Measurements from ENCODE around the gene LRFN2.

Gene LRFN2

DNA sequence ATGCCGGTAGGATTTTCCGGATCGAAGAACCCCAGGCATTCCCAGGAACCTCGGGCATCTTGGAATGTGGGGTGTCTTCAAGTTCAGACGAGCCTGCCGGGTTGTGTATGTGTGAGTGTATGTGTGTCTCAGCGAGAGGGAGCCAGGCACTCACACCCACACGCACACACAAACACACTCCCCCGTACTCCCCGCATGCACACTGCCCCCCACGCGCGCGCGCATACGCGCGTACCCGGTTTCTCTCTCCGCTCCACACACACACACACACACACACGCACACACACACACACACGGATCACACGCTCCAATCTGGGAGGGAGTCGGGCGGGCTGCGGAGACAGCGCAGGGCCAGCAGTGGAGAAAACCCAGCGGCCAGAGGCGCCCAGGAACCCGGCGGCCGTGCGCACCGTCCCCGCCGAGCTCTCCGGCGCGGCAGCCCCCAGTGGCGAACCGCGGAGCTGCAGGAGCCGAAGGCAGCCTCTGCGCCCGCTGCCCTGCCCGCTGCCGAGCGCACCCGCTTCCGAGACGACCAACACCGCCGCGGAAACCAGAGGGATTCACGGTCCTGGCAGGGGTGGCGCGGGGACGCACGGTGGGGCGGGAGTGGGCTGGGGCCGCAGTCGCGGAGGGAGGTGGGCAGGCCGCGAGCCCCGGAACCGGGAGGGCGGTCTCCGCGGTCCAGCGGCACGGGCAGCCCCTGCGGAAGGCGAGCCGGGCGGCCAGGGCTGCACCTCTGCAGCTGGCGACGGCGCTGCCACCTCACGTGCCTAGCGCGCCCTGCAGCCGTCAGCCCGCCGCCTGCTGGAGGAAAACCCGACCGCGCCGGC, at the start of gene LRFN2:
LRFN2 (minus strand) TSS at position 125 of the 830 bp plus-strand sequence.
- TF ChIP-seq, protein P1, sequence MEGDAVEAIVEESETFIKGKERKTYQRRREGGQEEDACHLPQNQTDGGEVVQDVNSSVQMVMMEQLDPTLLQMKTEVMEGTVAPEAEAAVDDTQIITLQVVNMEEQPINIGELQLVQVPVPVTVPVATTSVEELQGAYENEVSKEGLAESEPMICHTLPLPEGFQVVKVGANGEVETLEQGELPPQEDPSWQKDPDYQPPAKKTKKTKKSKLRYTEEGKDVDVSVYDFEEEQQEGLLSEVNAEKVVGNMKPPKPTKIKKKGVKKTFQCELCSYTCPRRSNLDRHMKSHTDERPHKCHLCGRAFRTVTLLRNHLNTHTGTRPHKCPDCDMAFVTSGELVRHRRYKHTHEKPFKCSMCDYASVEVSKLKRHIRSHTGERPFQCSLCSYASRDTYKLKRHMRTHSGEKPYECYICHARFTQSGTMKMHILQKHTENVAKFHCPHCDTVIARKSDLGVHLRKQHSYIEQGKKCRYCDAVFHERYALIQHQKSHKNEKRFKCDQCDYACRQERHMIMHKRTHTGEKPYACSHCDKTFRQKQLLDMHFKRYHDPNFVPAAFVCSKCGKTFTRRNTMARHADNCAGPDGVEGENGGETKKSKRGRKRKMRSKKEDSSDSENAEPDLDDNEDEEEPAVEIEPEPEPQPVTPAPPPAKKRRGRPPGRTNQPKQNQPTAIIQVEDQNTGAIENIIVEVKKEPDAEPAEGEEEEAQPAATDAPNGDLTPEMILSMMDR (IDR thresholded peaks at IDR 0.05; ENCODE audit: borderline replicate concordance, insufficient read depth, low read depth, low read length): peak; percentile 90
- H3K4me3 ChIP-seq (ENCODE audit: low read depth, low read length): no peak within 1 kb of the TSS

DNA sequence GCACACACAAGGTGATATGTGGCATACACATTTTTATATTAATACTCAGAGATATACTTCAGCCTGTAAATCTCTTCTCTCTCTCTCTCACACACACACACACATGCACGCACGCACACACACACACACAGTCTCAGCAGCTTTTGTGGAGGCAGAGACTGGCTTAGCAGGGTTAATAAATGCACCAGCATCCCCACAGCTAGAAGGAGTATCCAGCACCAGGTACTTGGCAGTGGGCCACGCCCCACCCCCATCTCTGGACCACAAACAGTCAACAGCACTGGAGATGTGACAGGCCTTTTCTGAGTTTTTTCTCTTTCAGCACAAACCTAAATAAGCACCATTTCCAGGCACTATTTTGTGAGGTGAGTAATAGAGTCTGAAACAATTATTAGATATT, 47.3 kb upstream of the LRFN2 start:
- H3K4me3 ChIP-seq (ENCODE audit: low read depth, low read length): no peak overlapping the region
- TF ChIP-seq, protein P1 (IDR thresholded peaks at IDR 0.05; ENCODE audit: borderline replicate concordance, insufficient read depth, low read depth, low read length): no peak

DNA sequence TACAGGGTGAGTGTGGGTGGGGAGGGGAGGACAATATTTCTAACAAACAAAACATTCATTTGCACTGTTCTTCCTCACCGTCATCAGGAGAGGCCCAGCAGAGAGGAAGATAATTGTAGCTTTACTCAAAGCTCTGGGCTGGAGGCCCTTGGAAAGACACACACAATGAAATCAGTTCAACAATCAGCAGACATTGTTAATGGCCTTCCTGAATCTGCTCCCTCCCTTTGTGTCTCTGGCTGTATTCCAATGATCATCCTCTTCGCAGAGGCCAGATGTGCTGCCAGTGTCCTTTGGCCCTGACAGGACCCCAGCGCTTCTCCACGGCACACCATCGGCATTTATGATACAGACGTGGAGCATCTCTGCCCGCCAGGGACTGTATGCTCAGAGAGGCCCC, 44.6 kb upstream of the LRFN2 start:
- TF ChIP-seq, protein P1 (IDR thresholded peaks at IDR 0.05; ENCODE audit: borderline replicate concordance, insufficient read depth, low read depth, low read length): no peak
- no peak overlapping the region for H3K4me3 ChIP-seq (ENCODE audit: low read depth, low read length)

DNA sequence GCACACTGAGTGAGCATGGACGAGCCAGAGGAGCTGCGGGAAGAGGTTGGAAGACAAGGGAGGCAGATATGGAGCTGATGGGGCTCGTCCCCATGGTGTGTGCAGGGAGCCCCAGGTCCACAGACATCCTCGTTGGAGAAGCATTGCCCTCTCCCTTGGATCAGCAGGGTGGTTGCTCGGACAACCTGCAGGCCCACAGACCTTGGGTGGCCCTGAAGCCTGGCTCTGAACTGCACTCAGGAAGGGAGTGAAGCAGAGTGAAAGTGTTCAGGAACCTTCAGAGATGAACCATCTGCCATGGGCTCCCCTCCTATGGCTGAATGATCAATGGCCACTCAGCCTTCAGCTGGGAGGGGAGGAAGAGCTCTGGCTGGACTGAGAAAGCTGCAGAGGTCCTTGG, 43.3 kb upstream of the LRFN2 start:
- TF ChIP-seq, protein P1 (IDR thresholded peaks at IDR 0.05; ENCODE audit: borderline replicate concordance, insufficient read depth, low read depth, low read length): no peak

DNA sequence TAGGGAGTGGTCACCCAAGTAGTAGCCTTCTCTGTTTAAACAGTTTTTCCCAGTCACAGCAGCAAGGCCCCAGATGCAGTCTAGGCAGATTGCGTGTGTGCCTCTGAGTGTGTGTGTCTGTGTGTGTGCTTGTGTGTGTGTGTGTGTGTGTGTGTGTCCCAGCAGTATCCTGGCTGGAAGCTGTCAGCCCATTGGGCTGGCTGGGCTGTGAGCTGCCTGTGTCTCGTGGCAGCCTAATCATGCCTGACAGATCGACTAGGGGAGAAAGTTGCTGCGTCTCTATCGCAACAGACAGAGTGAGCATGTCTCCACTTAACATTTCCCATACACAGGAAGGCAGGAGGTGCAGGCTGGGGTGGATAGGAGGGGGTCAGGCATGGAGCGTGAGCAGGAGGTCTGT, 42.9 kb upstream of the LRFN2 start:
- TF ChIP-seq, protein P1 (IDR thresholded peaks at IDR 0.05; ENCODE audit: borderline replicate concordance, insufficient read depth, low read depth, low read length): no peak

More for the DNA sequence above, 43.3 kb upstream of the LRFN2 start:
- no peak overlapping the region for H3K4me3 ChIP-seq (ENCODE audit: low read depth, low read length)

DNA sequence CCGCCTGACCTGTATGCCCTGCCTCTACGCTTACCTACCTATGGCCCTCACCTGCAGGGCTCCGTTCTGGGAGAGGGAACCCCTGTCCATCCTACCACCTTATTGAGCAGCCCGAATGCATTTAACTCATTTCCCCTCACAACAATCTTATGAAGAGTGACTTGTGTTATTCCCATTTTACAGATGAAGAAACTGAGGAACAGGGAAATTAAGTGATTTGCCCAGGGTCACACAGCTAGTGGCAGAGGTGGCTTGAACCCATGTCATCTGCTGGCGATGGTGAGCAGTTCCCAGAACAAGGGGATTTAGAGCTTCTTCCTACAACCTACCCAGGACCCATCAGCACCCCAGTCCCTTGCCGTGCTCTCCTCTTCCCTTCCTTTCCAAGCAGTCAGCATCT, 42.3 kb upstream of the LRFN2 start:
- TF ChIP-seq, protein P1 (IDR thresholded peaks at IDR 0.05; ENCODE audit: borderline replicate concordance, insufficient read depth, low read depth, low read length): no peak
- no peak overlapping the region for H3K4me3 ChIP-seq (ENCODE audit: low read depth, low read length)

More for the DNA sequence above, 42.9 kb upstream of the LRFN2 start:
- H3K4me3 ChIP-seq (ENCODE audit: low read depth, low read length): no peak overlapping the region

DNA sequence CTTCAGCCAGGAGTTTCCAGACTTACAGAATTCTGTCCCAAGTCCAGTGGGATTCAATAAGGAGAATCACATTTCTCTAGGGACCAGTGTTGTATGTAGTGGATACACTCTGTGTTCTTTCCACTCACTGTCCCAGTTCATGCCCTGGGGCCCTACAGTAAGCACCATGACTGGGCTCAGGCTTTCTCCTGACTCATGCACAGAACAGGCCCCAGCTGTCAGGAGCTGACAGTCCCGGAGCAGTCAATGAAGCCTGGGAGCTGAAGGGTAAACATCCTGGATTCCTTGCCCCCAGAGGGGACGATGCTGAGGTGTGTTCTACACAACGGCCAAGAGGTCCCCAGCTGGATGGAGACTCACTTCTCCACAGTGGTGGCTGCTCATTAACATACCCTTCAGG, 40.2 kb upstream of the LRFN2 start:
- TF ChIP-seq, protein P1 (IDR thresholded peaks at IDR 0.05; ENCODE audit: borderline replicate concordance, insufficient read depth, low read depth, low read length): no peak

More for the DNA sequence above, 40.2 kb upstream of the LRFN2 start:
- H3K4me3 ChIP-seq (ENCODE audit: low read depth, low read length): no peak overlapping the region
